ENCODE results near the gene IRF7.
"Not testable (repeated sequence)": the region's sequence is repeated elsewhere in the genome, so short reads cannot be mapped to it uniquely, and the experiment has no call there.

Gene IRF7

GRCh38 chr11:659532-660085 is 43.9 kb upstream of the IRF7 start:
- no peak overlapping the region for H3K4me3 ChIP-seq (ENCODE audit: low read length)
- no peak for TF ChIP-seq CTCF (conservative IDR thresholded peaks at IDR 0.05; ENCODE audit: low read depth, low read length)
- no peak for DNase-seq (ENCODE audit: low read depth)

- H3K4me3 ChIP-seq (ENCODE audit: low read length) = no peak overlapping the region
- no peak for TF ChIP-seq CTCF (conservative IDR thresholded peaks at IDR 0.05; ENCODE audit: low read depth, low read length)
Measured at GRCh38 chr11:657691-658126, 42.0 kb upstream of the IRF7 start.

GRCh38 chr11:656866-657265 is 41.1 kb upstream of the IRF7 start:
- DNase-seq (ENCODE audit: low read depth) = no peak
- TF ChIP-seq CTCF (conservative IDR thresholded peaks at IDR 0.05; ENCODE audit: low read depth, low read length) = no peak
- no peak overlapping the region for H3K4me3 ChIP-seq (ENCODE audit: low read length)

More at GRCh38 chr11:657691-658126, 42.0 kb upstream of the IRF7 start:
- DNase-seq (ENCODE audit: low read depth) = no peak

- no peak for DNase-seq (ENCODE audit: low read depth)
- H3K4me3 ChIP-seq (ENCODE audit: low read length) = no peak overlapping the region
- no peak for TF ChIP-seq CTCF (conservative IDR thresholded peaks at IDR 0.05; ENCODE audit: low read depth, low read length)
Measured at GRCh38 chr11:656426-656825, 40.7 kb upstream of the IRF7 start.

GRCh38 chr11:655036-655726 is 39.4 kb upstream of the IRF7 start:
- H3K4me3 ChIP-seq (ENCODE audit: low read length) = no peak overlapping the region
- no peak for TF ChIP-seq CTCF (conservative IDR thresholded peaks at IDR 0.05; ENCODE audit: low read depth, low read length)
- DNase-seq (ENCODE audit: low read depth) = no peak

GRCh38 chr11:654444-654843 is 38.7 kb upstream of the IRF7 start:
- DNase-seq (ENCODE audit: low read depth); H3K4me3 ChIP-seq (ENCODE audit: low read length): not testable (repeated sequence)

- TF ChIP-seq CTCF (conservative IDR thresholded peaks at IDR 0.05; ENCODE audit: low read depth, low read length) = no peak
- no peak overlapping the region for H3K4me3 ChIP-seq (ENCODE audit: low read length)
- no peak for DNase-seq (ENCODE audit: low read depth)
Measured at GRCh38 chr11:653837-654236, 38.1 kb upstream of the IRF7 start.

- not testable (repeated sequence) for H3K4me3 ChIP-seq (ENCODE audit: low read length); DNase-seq (ENCODE audit: low read depth)
Measured at GRCh38 chr11:653136-653535, 37.4 kb upstream of the IRF7 start.

Measured in retinal pigment epithelial cell (primary cell).